Liver (tissue), 9 donors: ENCODE results near the gene DGCR8. TPM values are rescaled to one million over a fixed set of nuclear protein-coding genes. Genes with fewer than 3 reads are reported as not detected.
A peak's percentile ranks its signal among the peaks of the same experiment; 100 is the strongest.

Source experiments
- DNase-seq: peaks from one replicate; pipeline ENCODE4 v3.0.0-alpha.2; 2017; ENCODE audit warnings: low spot score
- H3K27ac ChIP-seq, 2 donors: one replicate each; pipeline ENCODE4 v1.7.0; 2013; ENCODE audit warnings: inconsistent platforms in 2 of 2, low read length in 2 of 2, control low read depth in 1 of 2, low read depth in 1 of 2, mild to moderate bottlenecking in 1 of 2
- H3K27me3 ChIP-seq, 4 donors: one replicate each; pipeline versions ENCODE4 v1.6.1 to v1.7.0; 2013; ENCODE audit warnings: low read length in 3 of 4, inconsistent platforms in 1 of 4, mild to moderate bottlenecking in 1 of 4, moderate library complexity in 1 of 4; ENCODE audit not compliant: control insufficient read depth in 4 of 4, insufficient read depth in 4 of 4
- H3K36me3 ChIP-seq, 4 donors: one replicate each; pipeline versions ENCODE4 v1.6.1 to v1.7.0; 2013; ENCODE audit warnings: low read length in 3 of 4, mild to moderate bottlenecking in 3 of 4, low read depth in 1 of 4, moderate library complexity in 1 of 4; ENCODE audit not compliant: control insufficient read depth in 4 of 4, insufficient read depth in 3 of 4
- H3K4me1 ChIP-seq, 4 donors: one replicate each; pipeline versions ENCODE4 v1.6.1 to v1.7.0; 2013; ENCODE audit warnings: low read length in 3 of 4, mild to moderate bottlenecking in 3 of 4, moderate library complexity in 1 of 4; ENCODE audit not compliant: control insufficient read depth in 4 of 4, insufficient read depth in 4 of 4
- H3K4me3 ChIP-seq, 3 donors: one replicate each; pipeline versions ENCODE4 v1.6.1 to v1.7.0; 2013; ENCODE audit warnings: low read length in 3 of 3, control low read depth in 1 of 3, low read depth in 1 of 3, mild to moderate bottlenecking in 1 of 3
- H3K9ac ChIP-seq, 2 donors: one replicate each; pipeline ENCODE4 v1.7.0; 2013; ENCODE audit warnings: low read length in 2 of 2, mild to moderate bottlenecking in 2 of 2, moderate library complexity in 2 of 2, control low read depth in 1 of 2, low read depth in 1 of 2
- H3K9me3 ChIP-seq, 4 donors: one replicate each; pipeline versions ENCODE4 v1.6.1 to v1.7.0; 2013; ENCODE audit warnings: low read length in 3 of 4; ENCODE audit not compliant: control insufficient read depth in 4 of 4
- FOXA1 ChIP-seq: IDR thresholded peaks from 2 replicates; pipeline ENCODE4 v1.6.1; 2016; ENCODE audit warnings: antibody characterized with exemption
- GABPA ChIP-seq, 2 donors: IDR thresholded peaks in 1 of 2; conservative IDR thresholded peaks in 1 of 2; 2 replicates each; pipeline ENCODE4 v1.6.1; 2016; ENCODE audit warnings: antibody characterized with exemption in 2 of 2, mild to moderate bottlenecking in 1 of 2, moderate library complexity in 1 of 2
- HNF4G ChIP-seq: IDR thresholded peaks from 2 replicates; pipeline ENCODE4 v1.6.1; 2016; ENCODE audit warnings: antibody characterized with exemption
- NR2F2 ChIP-seq: IDR thresholded peaks from 2 replicates; pipeline ENCODE4 v1.6.1; 2016; ENCODE audit warnings: antibody characterized with exemption
- RXRA ChIP-seq, 2 donors: IDR thresholded peaks; 2 replicates each; pipeline ENCODE4 v1.6.1; 2017 to 2018; ENCODE audit warnings: antibody characterized with exemption in 2 of 2, mild to moderate bottlenecking in 1 of 2
- SP1 ChIP-seq: IDR thresholded peaks from 2 replicates; pipeline ENCODE4 v1.6.1; 2018; ENCODE audit warnings: antibody characterized with exemption, mild to moderate bottlenecking
- TAF1 ChIP-seq: conservative IDR thresholded peaks from 2 replicates; pipeline ENCODE4 v1.6.1; 2016; ENCODE audit warnings: antibody characterized with exemption, mild to moderate bottlenecking
- WGBS: extraction: QIAGEN DNeasy Blood & Tissue Kit; methylation state at CpG from one replicate; pipeline ENCODE4 v1.1.7; 2013; 5-methylcytosine and 5-hydroxymethylcytosine counted together
- polyA plus RNA-seq, 2 donors: library from polyadenylated mRNA; stranded (reverse) in 1 of 2; unstranded in 1 of 2; fragments of 200-250 nt in 1 of 2; fragments of >200 nt in 1 of 2; fragmentation: Nextera tagmentation in 1 of 2; extraction: Ambion mirVana in 1 of 2; gene quantifications; one replicate each; pipeline versions ENCODE4 v1.2.1 to v1.2.3, GENCODE V29; 2013 to 2015
- total RNA-seq, 2 donors: library from RNA; depleted of rRNA; stranded (reverse); fragments of >200 nt; gene quantifications; one replicate each; pipeline ENCODE4 v1.2.3, GENCODE V29; 2014
- TF ChIP-seq, protein P1 (sequence below): IDR thresholded peaks from 2 replicates; pipeline ENCODE4 v1.6.1; 2016; ENCODE audit warnings: antibody characterized with exemption, mild to moderate bottlenecking
- donor health status: healthy.
- donor health status: healthy.
- donor health status: healthy.
- donor health status: healthy.
- donor health status: healthy.

The DGCR8 gene
- total and polyA plus RNA-seq, 4 donors, result 7.9 to 27.1 (median 15.8) TPM

DNA sequence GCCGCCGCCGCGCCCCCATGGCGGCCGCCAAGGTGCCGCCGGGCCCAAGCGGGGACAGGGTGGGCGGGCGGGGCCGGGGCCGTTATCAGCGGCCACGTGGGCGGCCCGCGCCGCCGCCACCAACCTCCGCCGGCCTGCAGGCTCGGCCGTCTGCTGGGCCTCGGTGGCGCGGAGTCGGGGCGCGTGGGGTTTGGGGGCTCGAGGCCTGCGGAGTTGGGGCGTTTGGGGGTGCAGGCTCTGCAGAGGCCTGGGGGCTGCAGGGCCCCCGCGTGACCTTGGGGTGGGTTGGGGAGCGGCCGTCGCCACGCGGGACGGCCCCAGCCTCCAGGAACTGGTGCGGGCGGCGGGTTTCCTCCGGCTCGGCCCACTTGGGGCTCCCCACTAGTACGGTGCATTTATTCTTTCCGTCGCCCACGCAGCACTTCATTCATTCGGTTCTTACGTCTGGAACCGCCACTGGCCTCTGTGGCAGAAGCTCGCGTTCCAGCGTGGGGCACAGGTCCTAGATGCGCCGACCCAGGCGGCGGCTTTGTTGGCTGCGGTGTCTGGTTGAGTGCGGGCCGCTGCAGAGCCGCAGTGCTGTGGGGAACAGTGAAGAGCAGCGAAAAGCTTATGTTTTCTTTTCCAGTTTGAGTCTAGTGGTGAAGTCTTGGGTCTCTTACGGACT, 37.7 kb downstream of the DGCR8 start:
- TF ChIP-seq FOXA1, result no peak
- TF ChIP-seq, protein P1, sequence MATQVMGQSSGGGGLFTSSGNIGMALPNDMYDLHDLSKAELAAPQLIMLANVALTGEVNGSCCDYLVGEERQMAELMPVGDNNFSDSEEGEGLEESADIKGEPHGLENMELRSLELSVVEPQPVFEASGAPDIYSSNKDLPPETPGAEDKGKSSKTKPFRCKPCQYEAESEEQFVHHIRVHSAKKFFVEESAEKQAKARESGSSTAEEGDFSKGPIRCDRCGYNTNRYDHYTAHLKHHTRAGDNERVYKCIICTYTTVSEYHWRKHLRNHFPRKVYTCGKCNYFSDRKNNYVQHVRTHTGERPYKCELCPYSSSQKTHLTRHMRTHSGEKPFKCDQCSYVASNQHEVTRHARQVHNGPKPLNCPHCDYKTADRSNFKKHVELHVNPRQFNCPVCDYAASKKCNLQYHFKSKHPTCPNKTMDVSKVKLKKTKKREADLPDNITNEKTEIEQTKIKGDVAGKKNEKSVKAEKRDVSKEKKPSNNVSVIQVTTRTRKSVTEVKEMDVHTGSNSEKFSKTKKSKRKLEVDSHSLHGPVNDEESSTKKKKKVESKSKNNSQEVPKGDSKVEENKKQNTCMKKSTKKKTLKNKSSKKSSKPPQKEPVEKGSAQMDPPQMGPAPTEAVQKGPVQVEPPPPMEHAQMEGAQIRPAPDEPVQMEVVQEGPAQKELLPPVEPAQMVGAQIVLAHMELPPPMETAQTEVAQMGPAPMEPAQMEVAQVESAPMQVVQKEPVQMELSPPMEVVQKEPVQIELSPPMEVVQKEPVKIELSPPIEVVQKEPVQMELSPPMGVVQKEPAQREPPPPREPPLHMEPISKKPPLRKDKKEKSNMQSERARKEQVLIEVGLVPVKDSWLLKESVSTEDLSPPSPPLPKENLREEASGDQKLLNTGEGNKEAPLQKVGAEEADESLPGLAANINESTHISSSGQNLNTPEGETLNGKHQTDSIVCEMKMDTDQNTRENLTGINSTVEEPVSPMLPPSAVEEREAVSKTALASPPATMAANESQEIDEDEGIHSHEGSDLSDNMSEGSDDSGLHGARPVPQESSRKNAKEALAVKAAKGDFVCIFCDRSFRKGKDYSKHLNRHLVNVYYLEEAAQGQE, result no peak
- no peak for TF ChIP-seq SP1
- no peak for TF ChIP-seq TAF1
- no peak for TF ChIP-seq NR2F2
- TF ChIP-seq GABPA (IDR thresholded peaks at IDR 0.05 in 1 of 2, conservative IDR thresholded peaks at IDR 0.05 in 1 of 2), result no peak
- no peak for TF ChIP-seq HNF4G
- Histone ChIP-seq H3K27me3 (no peaks in the 10 kb centered on the region), H3K4me1 (peaks cover 10 to 54% (median 36%) of the 10 kb centered on the region in 4 donors), H3K4me3 (peak overlapping the region; percentile 74 to 96 (median 91)), H3K36me3 (peaks cover 25 to 46% (median 27%) of the 10 kb centered on the region in 4 donors), H3K27ac (peak overlapping the region; percentile 66 to 72), H3K9me3 (no peaks in the 10 kb centered on the region), H3K9ac (peak overlapping the region; percentile 59 to 75)
- no peak for DNase-seq
- under 1% methylated on average over 66 of the region's 66 CpGs for WGBS

DNA sequence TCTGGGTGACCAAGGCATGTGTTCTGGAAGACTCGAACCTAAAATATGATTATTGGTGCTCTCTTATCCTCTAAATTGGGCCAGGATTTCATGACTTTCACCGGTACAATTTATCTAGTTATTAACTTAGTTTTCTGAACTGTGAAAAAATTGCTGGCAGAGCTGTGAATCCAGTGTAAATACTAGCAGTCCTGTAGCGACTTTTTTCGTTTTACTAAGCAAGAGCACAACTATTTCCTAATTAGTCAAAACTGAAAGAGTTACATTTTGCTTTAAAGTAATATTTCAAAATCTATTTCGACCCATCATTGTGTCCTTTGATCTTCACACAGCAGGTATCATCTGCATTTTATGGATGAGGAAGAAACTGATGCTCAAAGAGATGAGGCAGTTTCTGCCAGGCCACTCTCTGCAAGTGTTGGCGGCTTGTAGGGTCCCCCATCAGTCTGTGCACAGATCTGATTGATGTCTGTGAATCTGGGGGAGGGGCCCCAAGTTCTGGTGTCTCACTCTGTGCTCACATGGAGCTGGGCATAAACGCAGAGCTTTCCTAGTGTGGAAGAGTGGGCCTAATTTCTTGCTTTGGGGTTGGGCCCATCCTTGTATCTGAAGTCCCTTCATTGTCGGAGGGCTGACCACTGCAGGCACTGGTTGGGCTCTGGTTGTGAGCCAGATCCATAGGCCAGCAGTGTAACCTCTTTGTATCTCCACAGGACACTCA, 38.4 kb downstream of the DGCR8 start:
- Histone ChIP-seq H3K9me3 (no peaks in the 10 kb centered on the region), H3K36me3 (peaks cover 19 to 44% (median 27%) of the 10 kb centered on the region in 4 donors), H3K4me3 (peak overlapping the region; percentile 74 to 96 (median 91)), H3K27ac (peak overlapping the region in 1 of 2 donors; percentile 72), H3K9ac (peak overlapping the region; percentile 59 to 75), H3K27me3 (no peaks in the 10 kb centered on the region), H3K4me1 (peaks cover 10 to 56% (median 36%) of the 10 kb centered on the region in 4 donors)
- 27% methylated on average over 8 of the region's 8 CpGs for WGBS
- no peak for DNase-seq
- TF ChIP-seq, protein P1, result no peak
- TF ChIP-seq RXRA (IDR thresholded peaks at IDR 0.05), result no peak
